GM19238 (cell line): Measurements from ENCODE around the gene GNB2.
"Not testable (repeated sequence)": the region's sequence is repeated elsewhere in the genome, so short reads cannot be mapped to it uniquely, and the experiment has no call there.

Source experiments
- DNase-seq: peaks from one replicate; pipeline ENCODE4 v3.0.0; 2011; ENCODE audit warnings: low spot score; ENCODE audit not compliant: insufficient read length

Gene GNB2

GRCh38 chr7:100662194-100662776 is 11.3 kb upstream of the GNB2 start:
- DNase-seq, result not testable (repeated sequence)

- DNase-seq, result no peak
Measured at GRCh38 chr7:100665168-100665726, 8.3 kb upstream of the GNB2 start.

- DNase-seq, result no peak
Measured at GRCh38 chr7:100667331-100668068, 6.0 kb upstream of the GNB2 start.

GRCh38 chr7:100668069-100668449 is 5.5 kb upstream of the GNB2 start:
- DNase-seq, result no peak

- DNase-seq, result not testable (repeated sequence)
Measured at GRCh38 chr7:100669106-100669505, 4.4 kb upstream of the GNB2 start.

GRCh38 chr7:100670074-100670473 is 3.5 kb upstream of the GNB2 start:
- no peak for DNase-seq

GRCh38 chr7:100671353-100672327 is 1.9 kb upstream of the GNB2 start:
- no peak for DNase-seq

- no peak for DNase-seq
Measured at GRCh38 chr7:100673942-100674410, 436 bp downstream of the GNB2 start.

- DNase-seq, result no peak
Measured at GRCh38 chr7:100674411-100675104, 1.0 kb downstream of the GNB2 start.

- no peak for DNase-seq
Measured at GRCh38 chr7:100675105-100675451, 1.5 kb downstream of the GNB2 start.

- DNase-seq, result peak; percentile 79
Measured at GRCh38 chr7:100675581-100676350, 2.2 kb downstream of the GNB2 start.

GRCh38 chr7:100676501-100677306 is 3.2 kb downstream of the GNB2 start:
- no peak for DNase-seq

- DNase-seq, result no peak
Measured at GRCh38 chr7:100677308-100678267, 4.0 kb downstream of the GNB2 start.

- DNase-seq, result peak; percentile 4
Measured at GRCh38 chr7:100678291-100678984, 4.9 kb downstream of the GNB2 start.

- DNase-seq, result peak; percentile 2
Measured at GRCh38 chr7:100679129-100679926, 5.8 kb downstream of the GNB2 start.

GRCh38 chr7:100679927-100680575 is 6.5 kb downstream of the GNB2 start:
- no peak for DNase-seq
